Heart right ventricle (tissue), 16 donors: ENCODE results near the gene SCYL2. TPM values are rescaled to one million over a fixed set of nuclear protein-coding genes. Genes with fewer than 3 reads are reported as not detected.

ENCODE experiments used
- ATAC-seq, 8 donors: fragments of 200-7000 bp; cut with Tn5 transposase; one replicate each; pipeline ENCODE4 v1.9.1; 2020; ENCODE audit warnings: mild to moderate bottlenecking in 8 of 8, moderate library complexity in 8 of 8, moderate number of reproducible peaks in 1 of 8
- DNase-seq, 2 donors: peaks; one replicate each; pipeline ENCODE4 v3.0.0-alpha.2; 2020
- H3K27ac ChIP-seq, 10 donors: fragments of 200-600 bp; sonication (generic) in 2 of 10; one replicate each; pipeline versions ENCODE4 v1.5.0 to v1.8.0; 2020 to 2022; ENCODE audit warnings: mild to moderate bottlenecking in 3 of 10
- H3K27me3 ChIP-seq, 7 donors: fragments of 200-600 bp; one replicate each; pipeline ENCODE4 v1.8.0; 2021 to 2022; ENCODE audit warnings: mild to moderate bottlenecking in 2 of 7
- H3K36me3 ChIP-seq, 9 donors: fragments of 200-600 bp; sonication (generic) in 1 of 9; one replicate each; pipeline versions ENCODE4 v1.5.0 to v1.8.0; 2020 to 2022; ENCODE audit warnings: mild to moderate bottlenecking in 2 of 9
- H3K4me1 ChIP-seq, 9 donors: fragments of 200-600 bp; sonication (generic) in 1 of 9; one replicate each; pipeline versions ENCODE4 v1.5.0 to v1.8.0; 2020 to 2022; ENCODE audit warnings: mild to moderate bottlenecking in 4 of 9
- H3K4me3 ChIP-seq, 10 donors: fragments of 200-600 bp; sonication (generic) in 2 of 10; one replicate each; pipeline versions ENCODE4 v1.5.0 to v1.8.0; 2020 to 2022; ENCODE audit warnings: mild to moderate bottlenecking in 7 of 10, moderate library complexity in 2 of 10
- H3K9me3 ChIP-seq, 11 donors: fragments of 200-600 bp in 10 of 11; sonication (generic) in 2 of 11; one replicate each; pipeline versions ENCODE4 v1.5.0 to v1.8.0; 2013 to 2022; ENCODE audit warnings: mild to moderate bottlenecking in 2 of 11, control low read depth in 1 of 11, moderate library complexity in 1 of 11
- CTCF ChIP-seq, 9 donors: fragments of 200-600 bp; sonication (generic) in 2 of 9; IDR thresholded peaks; one replicate each; pipeline versions ENCODE4 v1.5.0 to v1.8.0; 2021 to 2022; ENCODE audit warnings: antibody characterized with exemption in 9 of 9, mild to moderate bottlenecking in 5 of 9, moderate library complexity in 1 of 9
- WGBS, 2 donors: extraction: QIAGEN DNeasy Blood & Tissue Kit; methylation state at CpG; one replicate each; pipeline ENCODE4 v1.1.7; 2013; ENCODE audit warnings: inconsistent platforms in 1 of 2; 5-methylcytosine and 5-hydroxymethylcytosine counted together
- intact Hi-C, 10 donors: fragments of 100-400 bp; cut with DNase I; formaldehyde crosslinking; loops; one replicate each; pipeline versions ENCODE4 v1.11.1 to v1.14.2; 2022
- polyA plus RNA-seq, 2 donors: library from polyadenylated mRNA; stranded (reverse); fragments of 200-250 nt; gene quantifications; one replicate each; pipeline ENCODE4 v1.2.3, GENCODE V29; 2013
- total RNA-seq, 10 donors: library from RNA; stranded (reverse); fragmentation: NEBNext Ultra II Directional in 3 of 10; extraction: Animal tissue kit (Norgen Biotek cat#: 25700) in 3 of 10; gene quantifications; one replicate each; pipeline versions ENCODE4 v1.2.1 to v1.2.4, GENCODE V29; 2021 to 2023
- donor health status: Arrhythmogenic right ventricular cardiomyopathy.
- donor health status: ischemic (EF 13 %, LVEDD 7.1; RV severe dilation, severe dysfunction).
- donor health status: healthy with polysubstance abuse.
- donor health status: DM: no; HTN: yes; CAD: no.
- donor health status: DM: no; HTN: no; CAD: no.
- donor health status: ischemic (EF 25% LVEDD 6.9; RV normal size, moderate dysfunction).
- donor health status: ischemic (EF 25% LVEDD 5.7; RV mildly dilated, moderate dysfunction).
- donor health status: healthy.
- donor health status: DM: yes; HTN: yes; CAD: no.
- donor health status: Ischemic cardiomyopathy.
- donor health status: ischemic (EF 35%, LVEDD 5.7; RV mildly dilated, moderate dysfunction).
- donor health status: nonischemic (EF 11% LVEDD 7.7; RV severe dilation, severe dysfunction).
- donor health status: DM: yes; HTN: yes; CAD: no.
- donor health status: PGD.
- donor health status: ischemic (EF 29% LVEDD 5.4; RV normal size, mild dysfunction).
- donor health status: nonischemic (EF 23%, LVEDD 6.1; RV moderate dilation, normal function).

SCYL2 gene
- total and polyA plus RNA-seq, 12 donors, result 9.5 to 40.0 (median 32.1) TPM

- Histone ChIP-seq H3K9me3 (no peaks in the 10 kb centered on the region), H3K4me1 (peaks cover 0 to 14% (median 4%) of the 10 kb centered on the region in 9 donors), H3K4me3 (no peak overlapping the region), H3K36me3 (no peaks in the 10 kb centered on the region), H3K27ac (no peak overlapping the region), H3K27me3 (peaks cover 0 to 8% (median 0%) of the 10 kb centered on the region in 7 donors)
- DNase-seq, result no peak
- no peak for ATAC-seq
- intact Hi-C loops, result loop anchor here in 1 of 10 donors (10.0 kb wide), 1 partner anchor 169 kb away; no protein-coding TSS in a partner anchor
- TF ChIP-seq CTCF (IDR thresholded peaks at IDR 0.05), result no peak
- 100% methylated on average over 1 of the region's 1 CpG for WGBS, 2 donors
Measured at GRCh38 chr12:100376161-100376560, 109.2 kb downstream of the SCYL2 start.

GRCh38 chr12:100381379-100381778 lies 114.4 kb downstream of the SCYL2 start:
- intact Hi-C loops, result no loop called here
- no peak for DNase-seq

GRCh38 chr12:100382338-100382737 lies 115.4 kb downstream of the SCYL2 start:
- ATAC-seq (no peak), DNase-seq (no peak)
- no peak for TF ChIP-seq CTCF (IDR thresholded peaks at IDR 0.05)
- Histone ChIP-seq H3K27ac (no peak overlapping the region), H3K36me3 (no peaks in the 10 kb centered on the region), H3K9me3 (no peaks in the 10 kb centered on the region), H3K27me3 (no peaks in the 10 kb centered on the region), H3K4me1 (peaks cover 0 to 8% (median 0%) of the 10 kb centered on the region in 9 donors), H3K4me3 (no peak overlapping the region)
- WGBS, 2 donors, result 78 to 84% methylated on average over 6 of the region's 6 CpGs
- intact Hi-C loops, result no loop called here

More at GRCh38 chr12:100381379-100381778, 114.4 kb downstream of the SCYL2 start:
- Histone ChIP-seq H3K27me3 (no peaks in the 10 kb centered on the region), H3K4me3 (no peak overlapping the region), H3K36me3 (no peaks in the 10 kb centered on the region), H3K9me3 (no peaks in the 10 kb centered on the region), H3K4me1 (peaks cover 0 to 8% (median 0%) of the 10 kb centered on the region in 9 donors), H3K27ac (no peak overlapping the region)
- no peak for TF ChIP-seq CTCF (IDR thresholded peaks at IDR 0.05)
- 63 to 69% methylated on average over 2 of the region's 2 CpGs for whole genome bisulfite sequencing, 2 donors
- ATAC-seq, result no peak

- WGBS, 2 donors, result 91% methylated on average over 9 of the region's 9 CpGs
- H3K4me1 ChIP-seq, result peaks cover 0 to 8% (median 0%) of the 10 kb centered on the region in 9 donors
- ATAC-seq (no peak), DNase-seq (no peak)
- intact Hi-C loops, result no loop called here
- no peak overlapping the region for H3K4me3 ChIP-seq
- H3K27ac ChIP-seq, result no peak overlapping the region
- H3K9me3 ChIP-seq, result no peaks in the 10 kb centered on the region
- H3K27me3 ChIP-seq, result no peaks in the 10 kb centered on the region
- H3K36me3 ChIP-seq, result no peaks in the 10 kb centered on the region
- TF ChIP-seq CTCF (IDR thresholded peaks at IDR 0.05), result no peak
Measured at GRCh38 chr12:100383586-100384558, 116.9 kb downstream of the SCYL2 start.
